Activated CD4-positive, alpha-beta T cell treated with anti-CD3 and anti-CD28 coated beads, Interleukin-2, amount 50 U/mL, for 24 hours (primary cell): ENCODE results near the gene ARL15.

Experiments
- DNase-seq, 2 donors: peaks; one replicate each; pipeline ENCODE4 v3.0.0-alpha.2; 2020; ENCODE audit warnings: low read depth in 1 of 2, low spot score in 1 of 2

Gene ARL15

DNA sequence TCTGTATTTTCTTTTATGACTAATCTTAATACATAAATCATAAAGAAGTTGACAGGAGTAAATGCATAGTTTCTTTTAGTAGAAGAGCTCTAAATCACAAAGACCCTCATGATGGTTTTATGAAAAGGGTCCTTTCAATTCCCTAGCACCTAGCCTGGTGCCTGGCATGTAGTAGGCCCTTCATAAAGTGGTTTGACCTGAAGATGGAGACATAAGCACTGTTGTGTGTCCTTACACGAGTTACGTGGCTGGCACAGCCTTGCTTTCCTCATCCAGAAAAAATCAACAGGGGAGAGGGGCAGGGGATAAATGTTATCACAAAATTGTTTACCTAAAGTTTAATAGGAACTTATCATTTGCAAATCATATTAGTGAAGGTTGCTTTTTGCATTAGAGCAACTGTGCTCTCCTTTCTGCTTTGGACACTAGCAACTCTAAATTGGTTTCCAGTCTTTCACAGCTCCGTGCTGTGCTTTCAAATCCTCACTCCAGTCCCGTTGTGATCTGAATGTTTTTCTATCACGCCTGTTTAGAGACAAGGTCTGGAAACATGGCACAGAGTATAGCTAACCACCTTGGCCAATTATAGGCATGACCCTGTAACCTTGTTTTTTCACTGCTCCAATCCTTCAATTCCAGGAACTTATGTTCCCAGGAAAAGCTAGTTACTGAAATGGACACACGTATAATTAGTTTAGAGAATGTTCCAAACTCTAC is 55.7 kb downstream of the ARL15 start:
- DNase-seq: no peak

DNA sequence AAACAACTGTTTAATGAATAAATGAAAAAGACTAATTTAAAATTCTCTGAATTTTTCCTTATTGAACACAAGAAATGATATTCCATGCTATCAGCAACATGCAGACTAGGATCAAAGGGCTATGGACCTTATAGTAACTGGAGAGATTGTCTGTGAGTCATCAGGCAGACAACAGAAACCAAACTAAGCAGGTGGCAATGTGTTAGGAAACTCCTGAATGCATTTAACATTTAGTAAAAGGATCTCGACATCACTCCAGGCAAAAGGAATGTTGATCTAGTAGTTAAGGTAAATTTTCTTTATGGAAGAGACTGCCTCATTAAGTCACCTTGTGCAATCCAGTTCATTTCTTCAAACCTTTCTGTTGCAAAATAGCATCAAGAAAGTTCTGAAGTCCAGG is 58.4 kb downstream of the ARL15 start:
- DNase-seq: no peak

- DNase-seq: no peak
Observed at GRCh38 chr5:54249210-54250028, 61.0 kb downstream of the ARL15 start.

- no peak for DNase-seq
Observed at GRCh38 chr5:54247226-54247625, 63.1 kb downstream of the ARL15 start.

DNA sequence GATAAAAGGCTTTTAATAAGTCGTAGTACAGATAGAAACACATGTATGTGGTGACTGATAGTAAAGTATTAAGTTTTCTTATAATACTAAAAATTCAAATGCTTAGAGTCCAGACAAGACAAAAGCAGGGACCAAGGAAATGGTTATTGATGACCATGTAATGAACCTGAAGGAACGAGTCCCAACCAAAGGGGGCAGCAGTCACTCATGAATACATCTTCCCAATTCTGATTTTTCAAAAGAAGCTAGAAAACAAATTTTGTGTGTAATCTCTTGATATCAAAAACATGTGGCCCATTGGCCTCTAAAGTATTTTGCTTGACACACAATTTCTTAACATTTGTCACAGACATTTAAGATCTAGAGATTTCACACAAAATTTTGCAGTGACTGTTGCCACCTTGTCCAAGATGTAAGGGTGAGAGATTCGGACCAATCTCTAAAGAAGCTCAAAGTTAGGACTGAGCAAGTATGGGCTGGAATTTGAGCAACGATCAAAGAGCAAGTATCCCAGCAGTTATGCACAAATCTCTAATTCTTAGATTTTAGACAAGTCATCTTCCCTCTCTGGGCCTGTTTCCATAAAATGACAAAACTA is 66.8 kb downstream of the ARL15 start:
- DNase-seq: no peak

DNA sequence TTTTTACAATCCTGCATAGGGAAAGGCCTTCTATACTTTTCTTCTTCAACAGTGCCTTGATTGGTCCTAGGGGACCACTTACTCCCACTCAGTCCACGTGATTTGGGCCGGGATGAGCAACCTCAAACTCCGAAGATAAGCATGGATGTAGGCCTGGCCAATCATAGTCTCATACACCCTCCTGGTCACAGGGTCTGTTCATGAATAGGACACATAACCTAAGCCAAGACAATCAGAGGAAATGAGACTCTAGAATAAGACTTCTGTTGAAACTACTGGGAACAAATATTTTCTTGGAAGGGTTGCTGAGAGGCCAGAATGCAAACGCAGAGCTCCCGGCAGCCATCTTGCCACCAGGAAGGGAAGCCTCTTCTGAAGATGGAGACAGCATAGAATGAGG is 68.1 kb downstream of the ARL15 start:
- DNase-seq: no peak

DNA sequence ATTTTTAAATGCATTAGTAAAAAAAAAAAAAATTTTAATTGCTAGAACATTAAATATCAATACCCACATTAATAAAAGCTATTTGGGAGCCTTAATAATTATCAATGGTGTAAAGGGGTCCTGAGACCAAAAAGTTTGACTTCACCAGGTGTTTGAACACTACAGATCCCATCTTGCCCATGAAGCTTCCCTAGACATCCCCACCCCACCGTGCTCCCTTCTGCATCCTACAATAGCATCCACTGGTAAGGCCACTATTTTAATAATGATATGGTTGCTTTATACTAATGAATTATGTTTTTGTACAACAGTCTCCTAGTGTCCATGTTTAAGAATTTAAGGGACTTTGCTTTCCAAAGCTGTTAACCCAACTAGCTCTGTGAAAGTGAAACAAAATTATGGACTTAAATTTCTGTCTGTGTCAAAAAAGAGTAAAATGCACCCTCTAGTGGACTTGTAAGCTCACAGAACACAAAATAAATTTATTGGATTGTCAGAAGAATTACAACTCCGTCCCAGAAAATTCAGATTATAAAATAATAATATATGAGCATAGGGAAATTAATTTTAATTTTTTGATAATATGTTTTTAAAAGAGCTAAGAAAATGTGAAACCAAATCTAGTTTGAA is 76.0 kb downstream of the ARL15 start:
- no peak for DNase-seq

- no peak for DNase-seq
Observed at GRCh38 chr5:54230936-54231685, 79.3 kb downstream of the ARL15 start.

GRCh38 chr5:54229041-54229780 is 81.2 kb downstream of the ARL15 start:
- DNase-seq: peak; percentile 41 to 47

DNA sequence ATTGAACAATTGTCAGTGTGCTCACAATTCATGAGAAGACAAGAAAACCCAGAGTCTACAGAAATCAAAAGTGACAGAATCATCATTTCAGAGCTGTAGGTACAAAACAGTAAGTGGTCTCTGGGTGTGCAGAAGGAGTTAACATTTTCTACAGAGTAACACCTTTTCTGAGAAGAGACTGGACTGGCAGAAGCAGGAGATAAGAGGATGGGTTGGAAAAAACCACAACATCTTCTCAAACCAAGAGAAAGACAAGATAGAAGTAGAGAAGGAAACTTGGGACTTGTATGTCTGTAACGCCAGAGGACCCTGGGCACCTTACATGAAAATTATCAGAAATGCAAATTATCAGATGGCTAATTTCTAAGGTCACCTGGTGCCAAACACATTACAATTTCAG is 82.6 kb downstream of the ARL15 start:
- no peak for DNase-seq

DNA sequence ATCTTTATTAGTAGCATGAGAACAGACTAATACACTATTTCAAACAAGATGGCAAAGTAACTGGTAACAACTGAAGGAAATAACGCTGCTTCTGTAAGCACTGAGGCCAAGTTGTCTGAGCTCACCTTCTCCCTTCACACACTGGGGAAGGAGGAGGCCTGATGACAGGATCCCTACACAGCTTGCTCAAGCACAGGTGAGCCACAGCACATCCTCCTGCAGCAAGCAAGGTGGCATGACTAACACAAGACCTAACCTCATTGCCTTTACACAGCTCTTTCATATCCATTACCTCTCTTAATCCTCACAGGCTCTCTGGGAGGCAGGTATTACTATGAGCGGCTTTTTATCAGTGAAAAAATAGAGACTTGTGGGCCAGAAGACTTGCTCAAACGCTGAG is 83.3 kb downstream of the ARL15 start:
- DNase-seq: no peak

DNA sequence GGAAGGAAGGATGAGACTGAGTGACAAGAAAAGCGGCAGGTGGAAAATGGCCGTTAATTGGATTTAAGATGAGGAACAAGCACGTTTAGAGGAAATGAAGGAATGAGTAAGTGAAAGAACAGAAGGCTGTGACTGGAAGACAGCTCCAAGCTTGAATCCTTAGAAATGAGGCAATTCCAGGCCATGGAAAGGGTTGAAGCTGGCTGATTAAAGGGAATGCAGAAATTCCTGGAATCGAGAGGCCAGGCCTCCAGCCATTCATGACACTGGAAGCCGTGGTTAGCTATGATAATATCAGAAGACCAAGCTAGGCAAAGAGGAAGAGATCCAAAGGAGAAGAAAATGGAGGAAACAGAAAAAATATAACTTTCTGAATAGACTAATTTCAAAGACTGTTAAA is 84.2 kb downstream of the ARL15 start:
- DNase-seq: no peak

DNA sequence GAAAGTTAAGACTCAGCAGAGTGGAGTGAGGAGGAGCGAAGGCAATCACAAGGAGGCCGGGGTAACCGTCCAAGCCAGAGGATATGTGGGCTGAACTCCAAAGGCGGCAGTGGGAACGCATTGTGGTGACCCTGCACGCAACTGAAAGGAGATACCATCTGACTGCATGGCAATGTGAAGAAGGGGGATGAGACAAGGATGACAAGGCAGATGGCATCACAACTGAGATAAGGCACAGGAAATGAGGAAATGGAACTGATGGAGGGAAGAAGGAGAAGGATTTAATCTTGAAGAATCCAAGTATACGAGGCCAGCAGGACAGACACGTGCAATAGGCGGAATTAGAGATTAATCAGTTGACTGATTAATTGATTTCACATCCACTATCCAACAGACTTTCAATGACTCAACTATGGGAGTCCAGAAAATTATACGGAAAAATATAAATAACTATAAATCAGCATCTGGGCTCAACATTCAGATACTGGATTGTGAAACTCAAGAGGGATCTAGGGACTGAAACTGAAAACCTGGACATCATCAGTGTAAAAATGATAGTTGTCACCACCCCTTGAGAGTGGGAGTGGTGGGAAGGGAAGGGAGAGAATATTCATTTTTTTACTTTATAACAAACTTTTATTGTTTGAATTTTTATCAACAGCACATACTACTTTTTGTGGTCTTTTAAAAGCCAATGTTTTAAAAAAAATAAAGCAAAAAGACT is 86.1 kb downstream of the ARL15 start:
- DNase-seq: no peak

DNA sequence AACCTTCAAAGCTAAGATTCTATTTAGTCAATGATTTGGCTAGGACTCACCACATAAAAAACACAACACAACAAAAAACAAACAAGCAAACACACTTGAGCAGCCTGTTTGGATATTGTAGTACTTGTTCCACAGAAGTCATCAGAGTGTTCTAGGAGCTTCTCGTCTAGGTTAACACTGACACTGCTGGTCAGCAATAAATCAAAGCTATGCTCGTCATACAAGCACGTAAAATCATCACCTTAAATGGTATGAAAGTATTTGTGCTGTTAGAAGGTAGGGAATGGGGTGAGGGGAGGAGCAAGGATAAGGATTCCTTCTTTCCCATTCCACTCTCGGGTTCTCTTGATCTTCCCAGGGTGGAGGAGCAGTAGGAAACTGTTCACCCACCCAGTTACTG is 88.0 kb downstream of the ARL15 start:
- DNase-seq: no peak

DNA sequence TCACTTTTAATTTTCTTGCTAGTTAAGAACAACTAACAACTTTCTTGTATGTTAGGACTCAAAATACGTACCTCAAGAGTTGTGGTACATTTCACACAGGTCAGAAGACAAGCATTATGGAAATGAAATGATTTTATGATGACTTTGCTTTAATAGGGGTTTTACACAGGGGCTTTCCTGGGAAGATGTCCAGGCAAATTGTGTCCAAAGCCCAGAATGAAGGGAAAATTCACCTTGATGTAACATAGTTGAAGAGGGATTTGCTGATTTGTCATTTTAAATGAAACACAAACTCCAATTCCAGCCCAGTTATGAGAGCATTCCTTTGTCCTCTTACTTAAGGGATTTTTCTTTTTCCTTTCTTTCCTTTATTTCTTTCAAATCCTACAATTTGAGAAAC is 89.2 kb downstream of the ARL15 start:
- no peak for DNase-seq

- no peak for DNase-seq
Observed at GRCh38 chr5:54220230-54221040, 89.9 kb downstream of the ARL15 start.

GRCh38 chr5:54217826-54218503 is 92.4 kb downstream of the ARL15 start:
- DNase-seq: peak in 1 of 2 donors; percentile 21

- no peak for DNase-seq
Observed at GRCh38 chr5:54215233-54215736, 95.1 kb downstream of the ARL15 start.
